ENCODE results near the gene CHRM2.

DNA sequence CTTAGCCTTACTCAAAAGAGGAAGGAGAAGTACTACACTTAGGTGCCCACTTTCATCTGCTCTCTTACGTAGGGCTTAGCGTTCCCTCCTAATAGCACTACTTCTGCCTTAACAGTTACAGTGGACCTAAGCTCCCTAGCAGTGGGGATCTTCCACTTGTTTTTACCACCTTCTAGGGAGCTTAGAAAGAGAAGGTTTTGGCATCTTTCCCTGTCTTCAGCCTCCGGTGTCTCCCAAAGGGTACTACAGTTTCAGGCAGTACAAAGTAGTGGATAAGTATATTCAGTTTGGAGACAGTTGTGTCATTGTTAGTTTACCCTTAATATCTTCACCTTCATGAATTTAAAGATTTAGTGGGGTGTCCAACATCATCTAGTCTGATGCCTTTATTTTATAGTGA, 14.6 kb downstream of the CHRM2 start:
- no peak for TF ChIP-seq POLR2A (IDR thresholded peaks at IDR 0.05)
- TF ChIP-seq, protein P1, sequence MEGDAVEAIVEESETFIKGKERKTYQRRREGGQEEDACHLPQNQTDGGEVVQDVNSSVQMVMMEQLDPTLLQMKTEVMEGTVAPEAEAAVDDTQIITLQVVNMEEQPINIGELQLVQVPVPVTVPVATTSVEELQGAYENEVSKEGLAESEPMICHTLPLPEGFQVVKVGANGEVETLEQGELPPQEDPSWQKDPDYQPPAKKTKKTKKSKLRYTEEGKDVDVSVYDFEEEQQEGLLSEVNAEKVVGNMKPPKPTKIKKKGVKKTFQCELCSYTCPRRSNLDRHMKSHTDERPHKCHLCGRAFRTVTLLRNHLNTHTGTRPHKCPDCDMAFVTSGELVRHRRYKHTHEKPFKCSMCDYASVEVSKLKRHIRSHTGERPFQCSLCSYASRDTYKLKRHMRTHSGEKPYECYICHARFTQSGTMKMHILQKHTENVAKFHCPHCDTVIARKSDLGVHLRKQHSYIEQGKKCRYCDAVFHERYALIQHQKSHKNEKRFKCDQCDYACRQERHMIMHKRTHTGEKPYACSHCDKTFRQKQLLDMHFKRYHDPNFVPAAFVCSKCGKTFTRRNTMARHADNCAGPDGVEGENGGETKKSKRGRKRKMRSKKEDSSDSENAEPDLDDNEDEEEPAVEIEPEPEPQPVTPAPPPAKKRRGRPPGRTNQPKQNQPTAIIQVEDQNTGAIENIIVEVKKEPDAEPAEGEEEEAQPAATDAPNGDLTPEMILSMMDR (IDR thresholded peaks at IDR 0.05), result no peak
